K562 (cell line): ENCODE results near the gene CBX8. TPM values are rescaled to one million over a fixed set of nuclear protein-coding genes. Genes with fewer than 3 reads are reported as not detected.
A peak's percentile ranks its signal among the peaks of the same experiment; 100 is the strongest.

Experiments used
- CCNT2 ChIP-seq: IDR thresholded peaks from 2 replicates; pipeline ENCODE4 v1.6.1; 2011; ENCODE audit warnings: borderline replicate concordance, low read depth, mild to moderate bottlenecking, moderate library complexity, mixed read lengths, low read length; ENCODE audit not compliant: insufficient read length; ENCODE audit errors: extremely low read depth
- CXXC5 ChIP-seq: fragments of 250-450 bp; sonication (Bioruptor Pico); IDR thresholded peaks from 2 replicates; pipeline ENCODE4 v1.8.0; 2022; ENCODE audit warnings: inconsistent platforms, mild to moderate bottlenecking, moderate library complexity
- EGR1 ChIP-seq: fragments of 450-650 bp; conservative IDR thresholded peaks from 2 replicates; pipeline ENCODE4 v1.6.1; 2017; ENCODE audit warnings: mild to moderate bottlenecking
- GABPB1 ChIP-seq: sonication (generic); formaldehyde crosslinking; IDR thresholded peaks from 2 replicates; pipeline ENCODE4 v1.8.0; 2022; ENCODE audit warnings: mild to moderate bottlenecking, missing genetic modification reagents
- HDAC2 ChIP-seq: fragments of 450-650 bp; IDR thresholded peaks from 2 replicates; pipeline ENCODE4 v1.6.1; 2016; ENCODE audit warnings: mild to moderate bottlenecking
- ILF3 ChIP-seq: fragments of 450-650 bp; IDR thresholded peaks from 2 replicates; pipeline ENCODE4 v1.6.1; 2018; ENCODE audit warnings: antibody characterized with exemption, mild to moderate bottlenecking, moderate library complexity, borderline replicate concordance
- KDM4B ChIP-seq, 2 experiments: fragments of 450-650 bp in 1 of 2; sonication (generic) in 1 of 2; IDR thresholded peaks; 2 replicates each; pipeline ENCODE4 v1.6.1; 2016 to 2017; ENCODE audit warnings: borderline replicate concordance in 2 of 2, antibody characterized with exemption in 1 of 2, low read depth in 1 of 2, mild to moderate bottlenecking in 1 of 2
- KLF6 ChIP-seq: fragments of 250-450 bp; sonication (Bioruptor Pico); IDR thresholded peaks from 2 replicates; pipeline ENCODE4 v1.4.0; 2020; ENCODE audit warnings: mild to moderate bottlenecking, moderate library complexity, borderline replicate concordance
- MBD2 ChIP-seq: sonication (generic); IDR thresholded peaks from 2 replicates; pipeline ENCODE4 v1.6.1; 2016; ENCODE audit warnings: low read depth, borderline replicate concordance
- NRF1 ChIP-seq, 2 experiments: fragments of 450-650 bp; IDR thresholded peaks in 1 of 2; conservative IDR thresholded peaks in 1 of 2; 2 replicates each; pipeline ENCODE4 v1.6.1; 2014; ENCODE audit warnings: mild to moderate bottlenecking in 2 of 2
- POLR2AphosphoS5 ChIP-seq: IDR thresholded peaks from 2 replicates; pipeline ENCODE4 v1.6.1; 2011; ENCODE audit warnings: mild to moderate bottlenecking, low read depth, low read length, moderate library complexity; ENCODE audit not compliant: control insufficient read depth, insufficient read depth
- RB1 ChIP-seq: fragments of 450-650 bp; IDR thresholded peaks from 2 replicates; pipeline ENCODE4 v1.6.1; 2017; ENCODE audit warnings: low read depth, mild to moderate bottlenecking
- RBM14 ChIP-seq: fragments of 200-400 bp; formaldehyde crosslinking; IDR thresholded peaks from 2 replicates; pipeline ENCODE4 v1.6.1; 2018; ENCODE audit warnings: low read depth, mild to moderate bottlenecking, low read length, moderate library complexity, borderline replicate concordance; ENCODE audit not compliant: insufficient read depth
- SAFB ChIP-seq: fragments of 200-400 bp; formaldehyde crosslinking; IDR thresholded peaks from 2 replicates; pipeline ENCODE4 v1.6.1; 2017; ENCODE audit warnings: low read depth, low read length, borderline replicate concordance
- TAF7 ChIP-seq: fragments of 450-650 bp; IDR thresholded peaks from 2 replicates; pipeline ENCODE4 v1.6.1; 2016; ENCODE audit warnings: missing genetic modification characterization, missing compliant biosample characterization
- ZFX ChIP-seq: sonication (generic); formaldehyde crosslinking; IDR thresholded peaks from 2 replicates; pipeline ENCODE4 v1.8.0; 2022; ENCODE audit warnings: mild to moderate bottlenecking, missing genetic modification reagents, moderate library complexity
- ZKSCAN3 ChIP-seq: fragments of 250-450 bp; sonication (Bioruptor Pico); IDR thresholded peaks from 2 replicates; pipeline ENCODE4 v1.4.0; 2020
- polyA plus RNA-seq, 8 experiments: library from polyadenylated mRNA; depleted of rRNA in 4 of 8; stranded (reverse) in 5 of 8; unstranded in 3 of 8; fragments of >200 nt; fragmentation: Nextera tagmentation in 2 of 8; fragmentation: Illumina TruSeq in 1 of 8; extraction: Ambion mirVana in 2 of 8; extraction: Trizol in 1 of 8; gene quantifications; 2 replicates each; pipeline versions ENCODE4 v1.2.1 to v1.2.3, GENCODE V29; 2011 to 2014; ENCODE audit warnings: inconsistent platforms in 1 of 8, missing spikeins in 1 of 8
- total RNA-seq, 7 experiments: library from RNA; depleted of rRNA in 6 of 7; stranded (reverse); fragments of >200 nt in 6 of 7; fragmentation: Illumina TruSeq in 2 of 7; extraction: Trizol in 2 of 7; gene quantifications; 2 replicates each; pipeline versions ENCODE4 v1.2.1 to v1.2.3, GENCODE V29; 2011 to 2021; ENCODE audit warnings: low replicate concordance in 1 of 7
- TF ChIP-seq, protein P1 (sequence below): fragments of 250-450 bp; sonication (Bioruptor Pico); IDR thresholded peaks from 2 replicates; pipeline ENCODE4 v1.5.0; 2021; ENCODE audit warnings: mild to moderate bottlenecking, moderate library complexity
- TF ChIP-seq, protein P2 (sequence below): sonication (generic); formaldehyde crosslinking; IDR thresholded peaks from 2 replicates; pipeline ENCODE4 v1.8.0; 2022; ENCODE audit warnings: mild to moderate bottlenecking, missing genetic modification reagents
- TF ChIP-seq, protein P3 (sequence below): sonication (generic); formaldehyde crosslinking; IDR thresholded peaks from 2 replicates; pipeline ENCODE4 v1.9.0; 2022; ENCODE audit warnings: mild to moderate bottlenecking, missing genetic modification reagents
- TF ChIP-seq, protein P4 (sequence below): fragments of 250-450 bp; sonication (Bioruptor Pico); IDR thresholded peaks from 2 replicates; pipeline ENCODE4 v1.5.0; 2020; ENCODE audit warnings: mild to moderate bottlenecking, borderline replicate concordance

The CBX8 gene
- total and polyA plus RNA-seq, 9 of the 15 experiments (the other 6 are each of a cell fraction or from before 2014, with no cell fraction given), result 0.08 to 11.9 (median 2.6) TPM

DNA sequence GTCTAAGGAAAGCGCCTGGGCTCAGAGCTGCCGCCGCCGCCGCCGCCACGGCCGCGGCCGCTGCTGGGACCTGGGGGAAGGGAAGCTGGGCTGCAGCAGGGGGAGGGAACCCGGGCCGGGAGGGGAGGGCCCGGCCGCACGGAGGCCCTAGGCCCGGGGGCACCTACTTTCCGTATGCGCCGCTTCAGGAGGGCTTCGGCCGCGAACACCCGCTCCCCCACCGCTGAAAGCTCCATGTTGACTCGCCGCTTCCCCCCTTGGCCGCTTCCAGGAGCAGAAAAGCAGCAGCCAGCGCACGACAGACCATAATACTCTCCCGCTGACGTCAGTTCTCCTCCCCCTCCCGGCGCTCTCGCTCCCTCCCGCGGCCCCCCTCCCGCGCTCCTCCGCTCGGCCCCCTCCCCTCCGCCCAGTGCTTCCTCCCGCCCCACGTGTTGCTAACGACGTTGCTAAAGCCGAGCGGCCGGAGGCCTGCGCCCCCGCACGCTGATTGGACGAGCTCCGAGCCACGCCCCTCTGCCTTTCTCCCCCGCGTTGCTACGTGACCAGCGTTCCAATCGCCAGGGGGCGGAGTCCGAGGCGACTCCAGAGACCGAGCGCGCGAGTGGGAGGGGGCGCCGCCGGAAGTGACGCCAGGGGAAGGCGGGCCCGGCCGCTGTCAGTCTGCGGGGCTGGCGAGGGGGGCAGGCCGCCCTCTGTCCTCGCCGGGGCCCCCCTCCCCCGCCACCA lies at the start of gene CBX8 (continued):
- TF ChIP-seq POLR2AphosphoS5 (peak; percentile 32; the same call in 1 of the 2 replicates), ZKSCAN3 (CRISPR knock-in tag) (no peak), GABPB1 (CRISPR knock-in tag) (peak; percentile 99), ILF3 (no peak), HDAC2 (no peak), NRF1 (conservative IDR thresholded peaks at IDR 0.05 in 1 of 2, IDR thresholded peaks at IDR 0.05 in 1 of 2) (peak; percentile 81 to 86), KLF6 (0 out of 2 replicates have a peak, but pooled peaks have one; percentile 17), RBM14 (no peak), KDM4B (IDR thresholded peaks at IDR 0.05; ENCODE audit: borderline replicate concordance in 2 of 2, low read depth in 1 of 2) (peak in 1 of 2 experiments; percentile 87; a peak in 2 of 4 replicates), CXXC5 (peak; percentile 87), EGR1 (peak; percentile 92), MBD2 (peak; percentile 92), SAFB (peak; percentile 75), CCNT2 (peak; percentile 63), ZFX (peak; percentile 95), TAF7 (peak; percentile 61), RB1 (peak; percentile 66)
- TF ChIP-seq, protein P1, sequence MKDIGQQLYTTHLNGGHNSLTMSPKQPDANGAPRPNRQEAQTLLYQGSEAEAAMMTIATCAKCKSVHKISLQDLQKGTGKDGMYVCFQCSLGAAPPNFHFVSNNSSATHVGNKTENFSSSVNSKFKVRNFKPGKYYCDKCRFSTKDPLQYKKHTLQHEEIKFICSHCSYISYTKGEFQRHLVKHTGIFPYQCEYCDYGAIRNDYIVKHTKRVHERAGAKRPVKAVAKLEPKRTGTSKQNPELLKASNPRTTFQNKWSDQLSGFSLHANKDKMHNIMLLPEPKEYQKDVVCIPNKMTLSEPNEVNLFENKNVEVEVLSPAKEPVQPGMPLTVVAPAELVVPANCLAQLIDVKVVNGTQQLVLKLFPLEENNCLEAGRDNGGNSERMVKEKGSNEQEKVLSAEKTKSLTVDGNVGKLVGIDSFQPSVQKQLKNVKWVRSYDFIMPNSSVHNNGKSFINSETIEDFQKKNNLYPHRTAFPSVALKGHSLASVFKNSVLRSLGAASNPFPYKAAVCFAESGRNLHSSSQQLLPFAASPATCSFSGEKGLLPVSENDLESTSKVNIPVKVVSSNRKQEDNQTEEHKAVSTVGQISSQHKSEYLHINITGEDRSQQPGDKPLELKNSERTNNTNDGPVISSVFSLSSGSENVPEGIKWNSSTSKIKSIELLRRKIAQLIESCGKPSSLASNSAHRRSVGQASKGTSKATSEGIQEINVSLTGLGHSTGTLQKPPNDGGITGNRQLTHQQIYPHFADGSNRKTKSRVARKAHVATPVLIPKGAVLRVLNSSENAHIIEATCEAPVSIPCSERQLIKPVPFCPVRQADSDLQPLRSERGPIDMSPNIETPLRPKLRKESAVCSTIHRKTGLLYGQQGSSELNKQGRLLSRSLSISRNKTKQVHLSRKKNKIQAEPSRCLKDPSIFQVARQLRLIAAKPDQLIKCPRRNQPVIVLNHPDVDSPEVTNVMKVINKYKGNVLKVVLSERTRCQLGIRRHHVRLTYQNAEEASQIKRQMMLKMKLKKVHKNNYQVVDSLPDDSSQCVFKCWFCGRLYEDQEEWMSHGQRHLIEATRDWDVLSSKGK, result no peak
- TF ChIP-seq, protein P2, sequence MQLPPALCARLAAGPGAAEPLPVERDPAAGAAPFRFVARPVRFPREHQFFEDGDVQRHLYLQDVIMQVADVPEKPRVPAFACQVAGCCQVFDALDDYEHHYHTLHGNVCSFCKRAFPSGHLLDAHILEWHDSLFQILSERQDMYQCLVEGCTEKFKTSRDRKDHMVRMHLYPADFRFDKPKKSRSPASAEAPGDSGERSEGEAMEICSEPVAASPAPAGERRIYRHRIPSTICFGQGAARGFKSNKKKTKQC, result no peak
- TF ChIP-seq, protein P3, sequence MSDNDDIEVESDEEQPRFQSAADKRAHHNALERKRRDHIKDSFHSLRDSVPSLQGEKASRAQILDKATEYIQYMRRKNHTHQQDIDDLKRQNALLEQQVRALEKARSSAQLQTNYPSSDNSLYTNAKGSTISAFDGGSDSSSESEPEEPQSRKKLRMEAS (CRISPR knock-in tag), result peak; percentile 63; the same call in 1 of the 2 replicates
- TF ChIP-seq, protein P4, sequence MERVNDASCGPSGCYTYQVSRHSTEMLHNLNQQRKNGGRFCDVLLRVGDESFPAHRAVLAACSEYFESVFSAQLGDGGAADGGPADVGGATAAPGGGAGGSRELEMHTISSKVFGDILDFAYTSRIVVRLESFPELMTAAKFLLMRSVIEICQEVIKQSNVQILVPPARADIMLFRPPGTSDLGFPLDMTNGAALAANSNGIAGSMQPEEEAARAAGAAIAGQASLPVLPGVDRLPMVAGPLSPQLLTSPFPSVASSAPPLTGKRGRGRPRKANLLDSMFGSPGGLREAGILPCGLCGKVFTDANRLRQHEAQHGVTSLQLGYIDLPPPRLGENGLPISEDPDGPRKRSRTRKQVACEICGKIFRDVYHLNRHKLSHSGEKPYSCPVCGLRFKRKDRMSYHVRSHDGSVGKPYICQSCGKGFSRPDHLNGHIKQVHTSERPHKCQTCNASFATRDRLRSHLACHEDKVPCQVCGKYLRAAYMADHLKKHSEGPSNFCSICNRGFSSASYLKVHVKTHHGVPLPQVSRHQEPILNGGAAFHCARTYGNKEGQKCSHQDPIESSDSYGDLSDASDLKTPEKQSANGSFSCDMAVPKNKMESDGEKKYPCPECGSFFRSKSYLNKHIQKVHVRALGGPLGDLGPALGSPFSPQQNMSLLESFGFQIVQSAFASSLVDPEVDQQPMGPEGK (CRISPR knock-in tag), result no peak
